GM12891 (cell line): Measurements from ENCODE around the gene PAX7.

Experiments used
- DNase-seq: peaks from one replicate; pipeline ENCODE4 v3.0.0; 2011; ENCODE audit warnings: low spot score; ENCODE audit not compliant: insufficient read length
- FAIRE-seq: peaks from 2 replicates; lab custom pipeline; 2011; peaks lifted over from hg19 to GRCh38; lab: Jason Lieb, UNC
- PAX5 ChIP-seq: IDR thresholded peaks from 2 replicates; pipeline ENCODE4 v1.6.1; 2011; ENCODE audit warnings: low read length, moderate library complexity, mild to moderate bottlenecking; ENCODE audit not compliant: insufficient read depth, severe bottlenecking
- POLR2A ChIP-seq: IDR thresholded peaks from 2 replicates; pipeline ENCODE4 v1.6.1; 2011; ENCODE audit warnings: low read depth, low read length, control low read depth
- POLR2AphosphoS5 ChIP-seq: IDR thresholded peaks from 2 replicates; pipeline ENCODE4 v1.6.1; 2011; ENCODE audit warnings: low read depth, low read length, control low read depth
- POU2F2 ChIP-seq: IDR thresholded peaks from 2 replicates; pipeline ENCODE4 v1.6.1; 2011; ENCODE audit warnings: low read depth, mild to moderate bottlenecking, control low read depth, low read length, moderate library complexity
- SPI1 ChIP-seq: IDR thresholded peaks from 2 replicates; pipeline ENCODE4 v1.6.1; 2011; ENCODE audit warnings: low read depth, low read length, control low read depth
- TAF1 ChIP-seq: IDR thresholded peaks from 2 replicates; pipeline ENCODE4 v1.6.1; 2011; ENCODE audit warnings: low read depth, low read length, control low read depth

Gene PAX7

GRCh38 chr1:18646091-18646785, 15.6 kb downstream of the PAX7 start:
- no peak for DNase-seq
- no peak for TF ChIP-seq PAX5
- TF ChIP-seq SPI1: no peak
- no peak for TF ChIP-seq POLR2AphosphoS5
- no peak for TF ChIP-seq TAF1
- TF ChIP-seq POLR2A: no peak
- no peak for TF ChIP-seq POU2F2
- FAIRE-seq: no peak

GRCh38 chr1:18646786-18647410, 16.3 kb downstream of the PAX7 start:
- DNase-seq: no peak
- no peak for TF ChIP-seq TAF1
- TF ChIP-seq PAX5: no peak
- TF ChIP-seq POU2F2: no peak
- TF ChIP-seq POLR2A: no peak
- no peak for TF ChIP-seq POLR2AphosphoS5
- TF ChIP-seq SPI1: no peak
- FAIRE-seq: no peak

- no peak for DNase-seq
- no peak for FAIRE-seq
- no peak for TF ChIP-seq PAX5
- TF ChIP-seq POLR2A: no peak
- no peak for TF ChIP-seq TAF1
- TF ChIP-seq POLR2AphosphoS5: no peak
- no peak for TF ChIP-seq SPI1
These were observed 17.1 kb downstream of the PAX7 start for GRCh38 chr1:18647681-18648214.

GRCh38 chr1:18649693-18650370, 19.2 kb downstream of the PAX7 start:
- TF ChIP-seq POU2F2 (no peak), POLR2AphosphoS5 (no peak), TAF1 (no peak), PAX5 (no peak), POLR2A (no peak), SPI1 (no peak)
- DNase-seq (no peak), FAIRE-seq (no peak)

GRCh38 chr1:18651713-18652112, 21.1 kb downstream of the PAX7 start:
- TF ChIP-seq TAF1 (no peak), SPI1 (peak; percentile 54)
- FAIRE-seq: no peak
- DNase-seq: no peak

GRCh38 chr1:18652791-18653190, 22.1 kb downstream of the PAX7 start:
- FAIRE-seq: no peak
- no peak for DNase-seq
- no peak for TF ChIP-seq SPI1
- TF ChIP-seq PAX5: no peak
- no peak for TF ChIP-seq POU2F2
- no peak for TF ChIP-seq POLR2AphosphoS5
- no peak for TF ChIP-seq POLR2A
- TF ChIP-seq TAF1: no peak

GRCh38 chr1:18653367-18653766, 22.7 kb downstream of the PAX7 start:
- TF ChIP-seq POLR2AphosphoS5 (no peak), SPI1 (no peak), PAX5 (no peak), POU2F2 (no peak)
- no peak for DNase-seq
- FAIRE-seq: no peak

- TF ChIP-seq TAF1: no peak
- no peak for TF ChIP-seq POLR2A
- TF ChIP-seq POU2F2: no peak
- TF ChIP-seq POLR2AphosphoS5: no peak
- TF ChIP-seq SPI1: no peak
- no peak for TF ChIP-seq PAX5
- no peak for DNase-seq
- no peak for FAIRE-seq
These were observed 23.3 kb downstream of the PAX7 start for GRCh38 chr1:18653916-18654315.

GRCh38 chr1:18654599-18654998, 24.0 kb downstream of the PAX7 start:
- DNase-seq (no peak), FAIRE-seq (no peak)
- TF ChIP-seq PAX5: no peak
- no peak for TF ChIP-seq POLR2A
- no peak for TF ChIP-seq TAF1
- no peak for TF ChIP-seq POU2F2
- no peak for TF ChIP-seq SPI1
- no peak for TF ChIP-seq POLR2AphosphoS5
